ENCODE data around the gene ADGRE3.

- no peak for TF ChIP-seq MAX (CRISPR knock-in tag; IDR thresholded peaks at IDR 0.05)
- TF ChIP-seq CTCF (IDR thresholded peaks at IDR 0.05) = no peak
- TF ChIP-seq HMGXB4 (CRISPR knock-in tag; IDR thresholded peaks at IDR 0.05) = no peak
- TF ChIP-seq USF2 (CRISPR knock-in tag; IDR thresholded peaks at IDR 0.05) = no peak
These were observed 97.4 kb downstream of the ADGRE3 start for GRCh38 chr19:14577264-14577663.
